Measurements from ENCODE around the gene PRC1. TPM values are rescaled to one million over a fixed set of nuclear protein-coding genes. Genes with fewer than 3 reads are reported as not detected.

PRC1 gene
- total and polyA plus RNA-seq, 10 donors, result 6.0 to 40.0 (median 11.7) TPM

DNA sequence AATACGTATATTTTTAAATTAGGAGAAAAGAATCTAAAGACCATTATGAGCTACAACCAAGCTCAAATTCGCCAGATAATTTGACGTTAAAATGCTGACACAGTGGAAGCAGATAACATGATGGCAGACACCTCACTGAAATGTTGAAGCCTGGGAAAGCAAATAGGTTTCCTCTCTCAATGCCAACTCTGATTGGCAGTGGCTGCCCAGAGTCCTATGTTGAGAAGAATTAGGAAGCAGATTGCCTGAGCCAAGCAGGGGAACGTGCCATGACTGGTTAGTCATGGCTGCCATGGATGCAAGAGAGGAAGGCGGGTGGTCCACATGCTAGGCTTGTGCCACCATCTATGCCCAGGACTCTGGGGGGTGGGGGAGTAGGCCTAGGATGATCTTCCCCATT is 56.1 kb downstream of the PRC1 start:
- WGBS, 5 donors, result 93 to 97% (median 95%) methylated on average over 5 of the region's 5 CpGs
- Histone ChIP-seq H3K36me3 (peaks cover 2 to 70% (median 55%) of the 10 kb centered on the region in 6 donors), H3K4me1 (peaks cover 21 to 42% (median 32%) of the 10 kb centered on the region in 6 donors)

DNA sequence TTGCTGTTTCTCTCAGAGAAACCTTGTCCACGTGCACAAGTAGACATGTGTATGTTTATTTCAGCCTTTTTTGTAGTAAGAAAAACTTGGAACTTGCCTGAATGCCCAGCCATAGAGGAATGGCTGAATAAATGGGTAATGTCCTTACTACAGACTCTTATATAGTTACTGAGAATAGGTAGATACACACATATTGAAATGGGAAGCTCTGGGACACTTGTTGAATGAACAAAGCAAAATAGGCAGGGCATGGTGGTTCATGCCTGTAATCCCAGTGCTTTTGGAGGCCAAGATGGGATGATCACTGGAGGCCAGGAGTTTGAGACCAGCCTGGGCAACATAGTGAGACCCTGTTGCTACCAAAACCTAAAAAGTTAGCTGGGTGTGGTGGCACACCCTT is 57.5 kb downstream of the PRC1 start:
- intact Hi-C loops (cut with DNase I; ENCODE audit: low total_unique reads), result no loop called here
- H3K9me3 ChIP-seq, result no peaks in the 10 kb centered on the region
- DNase-seq, result no peak
- H3K4me1 ChIP-seq, result peaks cover 25 to 57% (median 45%) of the 10 kb centered on the region in 6 donors
- H3K27ac ChIP-seq, result no peak overlapping the region
- H3K36me3 ChIP-seq, result peaks cover 2 to 56% (median 41%) of the 10 kb centered on the region in 6 donors
- H3K4me3 ChIP-seq, result no peak overlapping the region
- 66 to 95% (median 92%) methylated on average over 1 of the region's 1 CpG for WGBS, 5 donors
- no peaks in the 10 kb centered on the region for H3K27me3 ChIP-seq (replicated peaks in 1 of 7)
- TF ChIP-seq POLR2A (IDR thresholded peaks at IDR 0.05) (no peak), POLR2AphosphoS5 (IDR thresholded peaks at IDR 0.05) (no peak)
- TF ChIP-seq, protein P1, sequence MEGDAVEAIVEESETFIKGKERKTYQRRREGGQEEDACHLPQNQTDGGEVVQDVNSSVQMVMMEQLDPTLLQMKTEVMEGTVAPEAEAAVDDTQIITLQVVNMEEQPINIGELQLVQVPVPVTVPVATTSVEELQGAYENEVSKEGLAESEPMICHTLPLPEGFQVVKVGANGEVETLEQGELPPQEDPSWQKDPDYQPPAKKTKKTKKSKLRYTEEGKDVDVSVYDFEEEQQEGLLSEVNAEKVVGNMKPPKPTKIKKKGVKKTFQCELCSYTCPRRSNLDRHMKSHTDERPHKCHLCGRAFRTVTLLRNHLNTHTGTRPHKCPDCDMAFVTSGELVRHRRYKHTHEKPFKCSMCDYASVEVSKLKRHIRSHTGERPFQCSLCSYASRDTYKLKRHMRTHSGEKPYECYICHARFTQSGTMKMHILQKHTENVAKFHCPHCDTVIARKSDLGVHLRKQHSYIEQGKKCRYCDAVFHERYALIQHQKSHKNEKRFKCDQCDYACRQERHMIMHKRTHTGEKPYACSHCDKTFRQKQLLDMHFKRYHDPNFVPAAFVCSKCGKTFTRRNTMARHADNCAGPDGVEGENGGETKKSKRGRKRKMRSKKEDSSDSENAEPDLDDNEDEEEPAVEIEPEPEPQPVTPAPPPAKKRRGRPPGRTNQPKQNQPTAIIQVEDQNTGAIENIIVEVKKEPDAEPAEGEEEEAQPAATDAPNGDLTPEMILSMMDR (IDR thresholded peaks at IDR 0.05 in 8 of 11, conservative IDR thresholded peaks at IDR 0.05 in 3 of 11), result no peak

More for the DNA sequence above, 56.1 kb downstream of the PRC1 start:
- TF ChIP-seq, protein P1 (IDR thresholded peaks at IDR 0.05 in 8 of 11, conservative IDR thresholded peaks at IDR 0.05 in 3 of 11), result no peak
- Histone ChIP-seq H3K27me3 (replicated peaks in 1 of 7) (no peaks in the 10 kb centered on the region), H3K4me3 (no peak overlapping the region), H3K9me3 (no peaks in the 10 kb centered on the region), H3K27ac (no peak overlapping the region)
- intact Hi-C loops (cut with DNase I; ENCODE audit: low total_unique reads), result no loop called here
- peak; percentile 46 for DNase-seq

DNA sequence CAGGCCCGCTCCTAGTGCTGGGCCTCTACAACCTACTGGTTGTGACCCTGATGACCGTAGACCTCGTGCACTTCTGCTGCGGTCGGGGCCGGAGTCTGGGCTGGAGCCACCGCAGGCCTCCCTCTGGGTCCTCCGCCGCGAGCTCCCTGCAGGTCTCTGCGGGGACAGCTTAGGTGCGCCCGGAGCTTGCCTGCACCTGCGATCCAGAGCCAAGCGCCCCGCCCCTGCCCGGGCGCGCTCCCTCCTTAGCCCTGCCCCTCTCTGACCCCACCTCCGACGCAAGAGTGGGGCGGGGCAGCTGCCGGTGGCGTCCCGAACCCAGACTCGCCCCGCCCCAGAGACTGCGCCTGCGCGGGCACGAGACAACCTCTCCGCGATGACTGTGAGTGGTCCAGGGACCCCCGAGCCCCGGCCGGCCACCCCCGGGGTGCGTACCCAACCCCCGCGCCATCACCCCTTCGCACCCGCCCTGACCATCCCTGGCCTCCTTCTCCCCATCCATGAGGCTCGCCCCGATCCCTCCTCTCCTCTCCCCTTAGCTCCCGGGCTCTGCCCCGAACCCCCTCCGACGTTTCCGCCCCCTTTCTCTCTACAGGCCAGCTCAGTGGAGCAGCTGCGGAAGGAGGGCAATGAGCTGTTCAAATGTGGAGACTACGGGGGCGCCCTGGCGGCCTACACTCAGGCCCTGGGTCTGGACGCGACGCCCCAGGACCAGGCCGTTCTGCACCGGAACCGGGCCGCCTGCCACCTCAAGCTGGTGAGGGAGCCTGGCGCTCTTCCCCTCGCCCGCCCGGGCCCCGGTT is 59.2 kb downstream of the PRC1 start, which contains the start of gene UNC45A:
UNC45A (plus strand) TSS at position 337 of the 803 bp plus-strand sequence; CDS start at position 377, 40 bp downstream.
- no peaks in the 10 kb centered on the region for H3K27me3 ChIP-seq (replicated peaks in 1 of 7)
- H3K4me1 ChIP-seq, result peaks cover 41 to 73% (median 61%) of the 10 kb centered on the region in 6 donors
- DNase-seq, result peak; percentile 99
- TF ChIP-seq, protein P1 (IDR thresholded peaks at IDR 0.05 in 8 of 11, conservative IDR thresholded peaks at IDR 0.05 in 3 of 11), result no peak
- TF ChIP-seq POLR2AphosphoS5 (IDR thresholded peaks at IDR 0.05) (peak; percentile 84 to 88 (median 87)), POLR2A (IDR thresholded peaks at IDR 0.05) (peak in 2 of 3 donors; percentile 39 to 64)
- H3K4me3 ChIP-seq, result peak within 1 kb of the TSS; percentile 63 to 86 (median 70)
- WGBS, 5 donors, result 0 to 1% (median 1%) methylated on average over 38 to 65 of the region's 65 CpGs
- H3K27ac ChIP-seq, result peak within 1 kb of the TSS; percentile 22 to 99 (median 87)
- no peaks in the 10 kb centered on the region for H3K9me3 ChIP-seq
- peaks cover under 1 to 39% (median 25%) of the 10 kb centered on the region in 6 donors for H3K36me3 ChIP-seq
- intact Hi-C loops (cut with DNase I; ENCODE audit: low total_unique reads), result no loop called here
